GM12878 (cell line): Measurements from ENCODE around the gene RNPS1. TPM values are rescaled to one million over a fixed set of nuclear protein-coding genes. Genes with fewer than 3 reads are reported as not detected.

ENCODE experiments used
- ATAC-seq: fragments of 200-7000 bp; cut with Tn5 transposase; 3 replicates; pipeline ENCODE4 v1.9.1; 2020; ENCODE audit warnings: mild to moderate bottlenecking, moderate library complexity
- BruUV-seq: library from RNA; stranded (reverse); fragments of 400-500 nt; replicated peaks from 2 replicates; lab custom pipeline; 2021; lab: Mats Ljungman, UMichigan
- CTCF ChIA-PET: fragments of 300-600 bp; sonication (Branson Sonifier 250); formaldehyde crosslinking; extraction: SDS; loops from one replicate; lab custom pipeline; 2021; ENCODE audit warnings: inconsistent platforms; lab: Yijun Ruan, JAX
- POLR2A ChIA-PET: fragments of 350-600 bp; formaldehyde crosslinking; extraction: SDS; loops from one replicate; lab custom pipeline; 2021; ENCODE audit warnings: inconsistent platforms; lab: Charles Lee
- RAD21 ChIA-PET: fragments of 300-600 bp; sonication (Branson Sonifier 250); formaldehyde crosslinking; loops from one replicate; lab custom pipeline; 2023; ENCODE audit warnings: antibody characterized with exemption; ENCODE audit not compliant: unreplicated experiment; lab: Charles Lee
- SMC1A ChIA-PET: fragments of 300-600 bp; sonication (Branson Sonifier 250); formaldehyde crosslinking; loops from one replicate; lab custom pipeline; 2023; ENCODE audit not compliant: unreplicated experiment, uncharacterized antibody; lab: Charles Lee
- DNase-seq: peaks from one replicate; pipeline ENCODE4 v3.0.0-alpha.2; 2011; ENCODE audit warnings: low read depth, low spot score
- FAIRE-seq: peaks from 3 replicates; lab custom pipeline; 2011; peaks lifted over from hg19 to GRCh38; lab: Jason Lieb, UNC
- H2AFZ ChIP-seq: 2 replicates; pipeline ENCODE4 v1.6.0; 2011; ENCODE audit warnings: low read depth, low read length, control low read depth; ENCODE audit not compliant: control insufficient read depth
- H3K27ac ChIP-seq: 2 replicates; pipeline ENCODE4 v1.5.1; 2011; ENCODE audit warnings: control low read depth; ENCODE audit not compliant: control insufficient read depth, insufficient read depth
- H3K27me3 ChIP-seq, 2 experiments: replicated peaks in 1 of 2; 2 replicates each; pipeline versions ENCODE4 v1.6.0 to v1.6.1; 2011; ENCODE audit warnings: low read length in 1 of 2; ENCODE audit not compliant: control insufficient read depth in 2 of 2, insufficient read depth in 2 of 2
- H3K36me3 ChIP-seq, 2 experiments: 2 replicates each; pipeline ENCODE4 v1.5.1; 2011; ENCODE audit warnings: low read length in 1 of 2; ENCODE audit not compliant: control insufficient read depth in 2 of 2, insufficient read depth in 2 of 2
- H3K4me1 ChIP-seq: 2 replicates; pipeline ENCODE4 v1.6.1; 2011; ENCODE audit warnings: mild to moderate bottlenecking, low read length, moderate library complexity, mixed read lengths; ENCODE audit not compliant: control insufficient read depth, insufficient read depth
- H3K4me2 ChIP-seq: 2 replicates; pipeline ENCODE4 v1.6.0; 2011; ENCODE audit warnings: control low read depth; ENCODE audit not compliant: control insufficient read depth, insufficient read depth
- H3K4me3 ChIP-seq: fragments of 200-600 bp; sonication (generic); 2 replicates; pipeline ENCODE4 v1.5.1; 2016
- H3K79me2 ChIP-seq: 2 replicates; pipeline ENCODE4 v1.6.0; 2011; ENCODE audit warnings: low read length; ENCODE audit not compliant: control insufficient read depth, insufficient read depth
- H3K9ac ChIP-seq: 2 replicates; pipeline ENCODE4 v1.8.0; 2011; ENCODE audit warnings: low read length, control low read depth, mixed read lengths; ENCODE audit not compliant: control insufficient read depth, insufficient read depth
- H3K9me3 ChIP-seq: replicated peaks from 3 replicates; pipeline ENCODE4 v1.5.1; 2011; ENCODE audit warnings: mild to moderate bottlenecking, low read length; ENCODE audit not compliant: control insufficient read depth, insufficient read depth
- H4K20me1 ChIP-seq: 2 replicates; pipeline ENCODE4 v1.6.0; 2011; ENCODE audit not compliant: control insufficient read depth, insufficient read depth
- EZH2 ChIP-seq: IDR thresholded peaks from 2 replicates; pipeline ENCODE4 v1.6.1; 2012; ENCODE audit warnings: low read depth, mild to moderate bottlenecking, control low read depth, inconsistent platforms, low read length, borderline replicate concordance; ENCODE audit not compliant: control insufficient read depth
- FOXM1 ChIP-seq: IDR thresholded peaks from 2 replicates; pipeline ENCODE4 v1.6.1; 2012; ENCODE audit warnings: low read depth, mild to moderate bottlenecking, inconsistent platforms, low read length, moderate library complexity
- MAX ChIP-seq: IDR thresholded peaks from 2 replicates; pipeline ENCODE4 v1.6.1; 2012; ENCODE audit warnings: low read depth, low read length, improper control_type of control experiment
- MYC ChIP-seq: IDR thresholded peaks from 2 replicates; pipeline ENCODE4 v1.6.1; 2011; ENCODE audit warnings: mild to moderate bottlenecking, low read length, moderate library complexity, inconsistent platforms; ENCODE audit not compliant: insufficient read depth, insufficient replicate concordance, insufficient read length, severe bottlenecking
- NFIC ChIP-seq: IDR thresholded peaks from 2 replicates; pipeline ENCODE4 v1.6.1; 2012; ENCODE audit warnings: low read depth, mild to moderate bottlenecking, inconsistent platforms, low read length, moderate library complexity
- NFYA ChIP-seq: IDR thresholded peaks from 2 replicates; pipeline ENCODE4 v1.6.1; 2011; ENCODE audit warnings: low read depth, mild to moderate bottlenecking, low read length, improper control_type of control experiment, borderline replicate concordance
- PAX8 ChIP-seq: fragments of 450-650 bp; IDR thresholded peaks from 2 replicates; pipeline ENCODE4 v1.6.1; 2017; ENCODE audit warnings: mild to moderate bottlenecking, moderate library complexity
- RFX5 ChIP-seq: IDR thresholded peaks from 2 replicates; pipeline ENCODE4 v1.6.1; 2011; ENCODE audit warnings: low read depth, low read length, improper control_type of control experiment
- SMARCA5 ChIP-seq: fragments of 450-650 bp; IDR thresholded peaks from 2 replicates; pipeline ENCODE4 v1.6.1; 2017; ENCODE audit warnings: mild to moderate bottlenecking
- YBX1 ChIP-seq: fragments of 450-650 bp; IDR thresholded peaks from 2 replicates; pipeline ENCODE4 v1.6.1; 2016; ENCODE audit warnings: antibody characterized with exemption
- WGBS: methylation state at CpG from one replicate; pipeline ENCODE4 v1.1.6; 2016; ENCODE audit warnings: low lambda C conversion rate; ENCODE audit not compliant: insufficient replicate concordance, insufficient coverage; ENCODE audit errors: missing lambda C conversion rate; 5-methylcytosine and 5-hydroxymethylcytosine counted together
- in situ Hi-C: fragments of 300-500 bp; cut with MboI; formaldehyde crosslinking; loops from 9 replicates; pipeline ENCODE4 v1.14.3; 2018; ENCODE audit warnings: mixed read lengths
- intact Hi-C: fragments of 100-400 bp; cut with micrococcal nuclease; formaldehyde crosslinking; loops from one replicate; pipeline ENCODE4 v1.14.2; 2022; ENCODE audit not compliant: unreplicated experiment
- polyA plus RNA-seq, 11 experiments: library from polyadenylated mRNA; depleted of rRNA in 4 of 11; unstranded in 6 of 11; stranded (reverse) in 5 of 11; fragments of >200 nt; fragmentation: Nextera tagmentation in 4 of 11; fragmentation: Illumina TruSeq in 1 of 11; extraction: Ambion mirVana in 4 of 11; extraction: Trizol in 1 of 11; gene quantifications; 1 replicate in 1 of 11; 2 replicates in 10 of 11; pipeline versions ENCODE4 v1.2.1 to v1.2.3, GENCODE V29; 2011 to 2016; ENCODE audit warnings: inconsistent platforms in 2 of 11, missing spikeins in 2 of 11, low read depth in 1 of 11
- total RNA-seq, 4 experiments: library from RNA; depleted of rRNA in 3 of 4; stranded (reverse); fragments of >200 nt in 3 of 4; fragmentation: Illumina TruSeq in 1 of 4; extraction: Trizol in 1 of 4; gene quantifications; 2 replicates each; pipeline versions ENCODE4 v1.2.1 to v1.2.3, GENCODE V29; 2013 to 2021
- TF ChIP-seq, protein P1 (sequence below): IDR thresholded peaks from 2 replicates; pipeline ENCODE4 v1.6.1; 2011; ENCODE audit warnings: low read depth, mild to moderate bottlenecking, low read length, moderate library complexity, borderline replicate concordance; ENCODE audit errors: extremely low read depth
- TF ChIP-seq, protein P2 (sequence below): fragments of 450-650 bp; IDR thresholded peaks from 2 replicates; pipeline ENCODE4 v1.6.1; 2017; ENCODE audit warnings: mild to moderate bottlenecking, moderate library complexity

RNPS1 gene
- total and polyA plus RNA-seq, 10 of the 15 experiments (the other 5 are each of a cell fraction or from before 2014, with no cell fraction given) = 38.2 to 359 (median 188) TPM

GRCh38 chr16:2270588-2271470, 2.9 kb upstream of the RNPS1 start:
- CTCF ChIA-PET = interaction anchor here (1.0 to 2.2 kb wide), 4 partner anchors 9 to 131 kb away, joined by 3 to 8 read pairs (median 3); partner anchors contain the start of gene ECI1
- BruUV-seq = no TSS peak
- FAIRE-seq = no peak
- Histone ChIP-seq H3K79me2 (peaks cover 26% of the 10 kb centered on the region), H3K9me3 (no peaks in the 10 kb centered on the region), H3K9ac (no peak overlapping the region), H3K36me3 (peaks cover 0 to under 1% of the 10 kb centered on the region in 2 experiments; a peak in 1 of 4 replicates), H3K27me3 (no peaks in the 10 kb centered on the region), H3K27ac (no peak overlapping the region), H3K4me2 (no peak overlapping the region), H2AFZ (no peak overlapping the region), H3K4me3 (no peak overlapping the region), H4K20me1 (peaks cover 4% of the 10 kb centered on the region; the same call in 1 of the 2 replicates), H3K4me1 (peaks cover 11% of the 10 kb centered on the region)
- no peak for TF ChIP-seq NFYA
- no peak for TF ChIP-seq PAX8
- no peak for TF ChIP-seq MAX
- TF ChIP-seq NFIC = no peak
- TF ChIP-seq SMARCA5 = no peak
- no peak for TF ChIP-seq FOXM1
- TF ChIP-seq EZH2 = no peak
- no peak for TF ChIP-seq MYC
- TF ChIP-seq, protein P1, sequence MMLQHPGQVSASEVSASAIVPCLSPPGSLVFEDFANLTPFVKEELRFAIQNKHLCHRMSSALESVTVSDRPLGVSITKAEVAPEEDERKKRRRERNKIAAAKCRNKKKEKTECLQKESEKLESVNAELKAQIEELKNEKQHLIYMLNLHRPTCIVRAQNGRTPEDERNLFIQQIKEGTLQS = no peak
- no peak for TF ChIP-seq RFX5
- TF ChIP-seq YBX1 = no peak
- TF ChIP-seq, protein P2, sequence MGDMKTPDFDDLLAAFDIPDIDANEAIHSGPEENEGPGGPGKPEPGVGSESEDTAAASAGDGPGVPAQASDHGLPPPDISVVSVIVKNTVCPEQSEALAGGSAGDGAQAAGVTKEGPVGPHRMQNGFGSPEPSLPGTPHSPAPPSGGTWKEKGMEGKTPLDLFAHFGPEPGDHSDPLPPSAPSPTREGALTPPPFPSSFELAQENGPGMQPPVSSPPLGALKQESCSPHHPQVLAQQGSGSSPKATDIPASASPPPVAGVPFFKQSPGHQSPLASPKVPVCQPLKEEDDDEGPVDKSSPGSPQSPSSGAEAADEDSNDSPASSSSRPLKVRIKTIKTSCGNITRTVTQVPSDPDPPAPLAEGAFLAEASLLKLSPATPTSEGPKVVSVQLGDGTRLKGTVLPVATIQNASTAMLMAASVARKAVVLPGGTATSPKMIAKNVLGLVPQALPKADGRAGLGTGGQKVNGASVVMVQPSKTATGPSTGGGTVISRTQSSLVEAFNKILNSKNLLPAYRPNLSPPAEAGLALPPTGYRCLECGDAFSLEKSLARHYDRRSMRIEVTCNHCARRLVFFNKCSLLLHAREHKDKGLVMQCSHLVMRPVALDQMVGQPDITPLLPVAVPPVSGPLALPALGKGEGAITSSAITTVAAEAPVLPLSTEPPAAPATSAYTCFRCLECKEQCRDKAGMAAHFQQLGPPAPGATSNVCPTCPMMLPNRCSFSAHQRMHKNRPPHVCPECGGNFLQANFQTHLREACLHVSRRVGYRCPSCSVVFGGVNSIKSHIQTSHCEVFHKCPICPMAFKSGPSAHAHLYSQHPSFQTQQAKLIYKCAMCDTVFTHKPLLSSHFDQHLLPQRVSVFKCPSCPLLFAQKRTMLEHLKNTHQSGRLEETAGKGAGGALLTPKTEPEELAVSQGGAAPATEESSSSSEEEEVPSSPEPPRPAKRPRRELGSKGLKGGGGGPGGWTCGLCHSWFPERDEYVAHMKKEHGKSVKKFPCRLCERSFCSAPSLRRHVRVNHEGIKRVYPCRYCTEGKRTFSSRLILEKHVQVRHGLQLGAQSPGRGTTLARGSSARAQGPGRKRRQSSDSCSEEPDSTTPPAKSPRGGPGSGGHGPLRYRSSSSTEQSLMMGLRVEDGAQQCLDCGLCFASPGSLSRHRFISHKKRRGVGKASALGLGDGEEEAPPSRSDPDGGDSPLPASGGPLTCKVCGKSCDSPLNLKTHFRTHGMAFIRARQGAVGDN = no peak
- no peak for DNase-seq
- WGBS = 70% methylated on average over 13 of the region's 15 CpGs
- POLR2A ChIA-PET = interaction anchor here (0.6 to 1.2 kb wide), 2 partner anchors 10 to 93 kb away, joined by 3 to 4 read pairs; no protein-coding TSS in a partner anchor
- intact Hi-C loops (no loop called here), in situ Hi-C loops (no loop called here)
- no peak for ATAC-seq
- RAD21 ChIA-PET = interaction anchor here (0.6 kb wide), 1 partner anchor 1573 kb away, joined by 3 read pairs; no protein-coding TSS in a partner anchor
- SMC1A ChIA-PET = no interaction called here
